Measurements from ENCODE around the gene KSR1. TPM values are rescaled to one million over a fixed set of nuclear protein-coding genes. Genes with fewer than 3 reads are reported as not detected.

KSR1 gene
- total RNA-seq, 1 experiment from 2014 or later: 21.7 TPM

- H3K27ac ChIP-seq (ENCODE audit: low read length): no peak overlapping the region
- CTCF ChIA-PET: interaction anchor here (0.5 to 1.1 kb wide), 2 partner anchors 39 to 70 kb away, joined by 3 to 8 read pairs; no protein-coding TSS in a partner anchor
- BruUV-seq (replicated peaks): no TSS peak
- no peaks in the 10 kb centered on the region; the same call in 1 of the 2 replicates for H3K4me1 ChIP-seq (ENCODE audit: control insufficient read depth, insufficient read depth, low read length)
- H3K27me3 ChIP-seq (ENCODE audit: control insufficient read depth, insufficient read depth, low read length): no peaks in the 10 kb centered on the region
- in situ Hi-C loops (cut with HindIII; ENCODE audit: low pct_unique_long_range_greater_than_20kb, low sequenced_read_pairs) (no loop called here), intact Hi-C loops (cut with micrococcal nuclease; ENCODE audit: unreplicated experiment) (loop anchor here (2.0 kb wide), 1 partner anchor 44 kb away; no protein-coding TSS in a partner anchor)
- no peak for DNase-seq (ENCODE audit: low read depth, low spot score)
- H3K36me3 ChIP-seq (ENCODE audit: control insufficient read depth, insufficient read depth, low read length): no peaks in the 10 kb centered on the region
- POLR2A ChIA-PET: no interaction called here
- no peak for ATAC-seq
- no peaks in the 10 kb centered on the region for H3K9me3 ChIP-seq (ENCODE audit: control insufficient read depth, insufficient read depth, low read depth, low read length)
- H3K4me3 ChIP-seq (ENCODE audit: low read depth in 2 of 2, low read length in 2 of 2): no peak overlapping the region
- TF ChIP-seq SIN3A (IDR thresholded peaks at IDR 0.05; ENCODE audit: borderline replicate concordance, insufficient read depth, low read depth, low read length): no peak
- no peak for TF ChIP-seq REST (IDR thresholded peaks at IDR 0.05; ENCODE audit: insufficient read depth in 1 of 2, low read depth in 2 of 2, low read length in 1 of 2)
- TF ChIP-seq TCF7L2 (IDR thresholded peaks at IDR 0.05; ENCODE audit: low read depth, low read length): no peak
- no peak for TF ChIP-seq CTCF (IDR thresholded peaks at IDR 0.05)
- TF ChIP-seq POLR2AphosphoS5 (IDR thresholded peaks at IDR 0.05; ENCODE audit: low read depth, low read length): no peak
Measured at GRCh38 chr17:27564463-27564862, 108.2 kb downstream of the KSR1 start.

- ChIA-PET POLR2A (no interaction called here), CTCF (interaction anchor here (0.7 kb wide), 1 partner anchor 13 kb away, joined by 3 read pairs; no protein-coding TSS in a partner anchor)
- no TSS peak for BruUV-seq (replicated peaks)
- H3K9me3 ChIP-seq (ENCODE audit: control insufficient read depth, insufficient read depth, low read depth, low read length): no peaks in the 10 kb centered on the region
- intact Hi-C loops (cut with micrococcal nuclease; ENCODE audit: unreplicated experiment) (loop anchor here (2.0 kb wide), 1 partner anchor 45 kb away; no protein-coding TSS in a partner anchor), in situ Hi-C loops (cut with HindIII; ENCODE audit: low pct_unique_long_range_greater_than_20kb, low sequenced_read_pairs) (no loop called here)
- no peaks in the 10 kb centered on the region for H3K27me3 ChIP-seq (ENCODE audit: control insufficient read depth, insufficient read depth, low read length)
- no peak for TF ChIP-seq SIN3A (IDR thresholded peaks at IDR 0.05; ENCODE audit: borderline replicate concordance, insufficient read depth, low read depth, low read length)
- ATAC-seq (no peak), DNase-seq (ENCODE audit: low read depth, low spot score) (no peak)
- no peak overlapping the region for H3K4me3 ChIP-seq (ENCODE audit: low read depth in 2 of 2, low read length in 2 of 2)
- H3K4me1 ChIP-seq (ENCODE audit: control insufficient read depth, insufficient read depth, low read length): no peaks in the 10 kb centered on the region
- no peak overlapping the region for H3K27ac ChIP-seq (ENCODE audit: low read length)
- no peaks in the 10 kb centered on the region for H3K36me3 ChIP-seq (ENCODE audit: control insufficient read depth, insufficient read depth, low read length)
Measured at GRCh38 chr17:27565874-27566670, 109.8 kb downstream of the KSR1 start.

Measured in Panc1 (cell line).